Activated T-helper 17 cell treated with anti-CD3 and anti-CD28 coated beads, Interleukin-2, amount 50 U/mL, for 72 hours (primary cell): ENCODE data around the gene PCSK1N. TPM values are rescaled to one million over a fixed set of nuclear protein-coding genes. Genes with fewer than 3 reads are reported as not detected.
A peak's percentile ranks its signal among the peaks of the same experiment; 100 is the strongest.
"Not testable (repeated sequence)": the region's sequence is repeated elsewhere in the genome, so short reads cannot be mapped to it uniquely, and the experiment has no call there.

ENCODE experiments used
- ATAC-seq: fragments of 150-1000 bp; cut with Tn5 transposase; replicated peaks from 2 replicates; pipeline ENCODE4 v1.10.0; 2021; ENCODE audit warnings: mild to moderate bottlenecking, moderate library complexity
- H3K27ac Mint-ChIP-seq: one replicate; pipeline ENCODE4 v1.8.0; 2022; ENCODE audit warnings: mixed read lengths
- H3K27me3 Mint-ChIP-seq: one replicate; pipeline ENCODE4 v1.8.0; 2022; ENCODE audit warnings: mixed read lengths
- H3K36me3 Mint-ChIP-seq: one replicate; pipeline ENCODE4 v1.8.0; 2022; ENCODE audit warnings: low read depth, mild to moderate bottlenecking, mixed read lengths
- H3K4me1 Mint-ChIP-seq: one replicate; pipeline ENCODE4 v1.8.0; 2022; ENCODE audit warnings: mixed read lengths
- H3K4me3 Mint-ChIP-seq: one replicate; pipeline ENCODE4 v1.8.0; 2022; ENCODE audit warnings: mild to moderate bottlenecking, mixed read lengths
- H3K9me3 Mint-ChIP-seq: one replicate; pipeline ENCODE4 v1.8.0; 2022; ENCODE audit warnings: mixed read lengths
- total RNA-seq, 2 donors: library from RNA; stranded (reverse); gene quantifications; one replicate each; pipeline ENCODE4 v1.2.3, GENCODE V29; 2022

PCSK1N gene
- total RNA-seq, 2 donors from 2014 or later, result 3.7 to 4.7 TPM

DNA sequence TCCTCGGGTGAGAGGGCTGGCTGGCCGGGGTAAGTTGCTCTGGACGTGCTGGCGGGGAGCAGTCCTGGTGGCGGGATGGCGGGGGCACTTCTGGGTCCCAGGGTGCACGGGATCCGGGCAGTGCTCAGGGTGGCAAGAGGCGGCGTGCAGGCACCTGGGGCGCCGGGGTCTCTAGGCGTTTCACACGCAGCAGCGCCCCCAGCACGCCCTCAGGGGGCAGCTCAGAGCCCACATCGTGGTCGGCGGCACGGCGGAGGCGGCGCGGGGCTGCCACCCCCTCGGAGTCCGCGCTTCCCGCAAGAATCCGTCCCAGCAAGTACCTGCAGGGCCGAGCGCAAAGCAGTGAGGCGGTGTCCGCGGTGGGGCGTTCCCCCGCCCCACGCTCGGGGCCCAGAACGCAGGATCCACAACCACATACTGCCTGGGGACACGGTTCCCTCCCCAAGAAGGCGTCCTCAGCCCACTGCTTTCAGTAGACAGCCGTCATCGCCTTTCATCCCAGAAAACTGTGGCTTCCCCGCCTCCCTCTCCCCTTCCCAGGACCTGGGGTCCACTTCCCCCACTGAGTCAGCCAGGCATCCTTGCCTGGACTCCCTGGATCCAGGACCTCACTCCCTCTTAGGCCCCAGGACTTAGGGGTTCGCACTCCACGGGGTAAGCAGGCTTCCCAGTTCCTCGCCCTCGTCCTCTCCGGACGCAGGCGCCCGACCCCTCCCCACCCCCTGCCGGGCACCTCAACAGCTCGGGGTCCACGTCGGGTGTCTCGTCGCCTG lies 4.1 kb downstream of the PCSK1N start:
- H3K4me3 Mint-ChIP-seq, result no peak overlapping the region
- no peak overlapping the region for H3K27ac Mint-ChIP-seq
- no peaks in the 10 kb centered on the region for H3K36me3 Mint-ChIP-seq
- H3K4me1 Mint-ChIP-seq, result peaks cover 8% of the 10 kb centered on the region
- ATAC-seq, result no peak
- H3K27me3 Mint-ChIP-seq, result peaks cover 9% of the 10 kb centered on the region
- H3K9me3 Mint-ChIP-seq, result no peaks in the 10 kb centered on the region

DNA sequence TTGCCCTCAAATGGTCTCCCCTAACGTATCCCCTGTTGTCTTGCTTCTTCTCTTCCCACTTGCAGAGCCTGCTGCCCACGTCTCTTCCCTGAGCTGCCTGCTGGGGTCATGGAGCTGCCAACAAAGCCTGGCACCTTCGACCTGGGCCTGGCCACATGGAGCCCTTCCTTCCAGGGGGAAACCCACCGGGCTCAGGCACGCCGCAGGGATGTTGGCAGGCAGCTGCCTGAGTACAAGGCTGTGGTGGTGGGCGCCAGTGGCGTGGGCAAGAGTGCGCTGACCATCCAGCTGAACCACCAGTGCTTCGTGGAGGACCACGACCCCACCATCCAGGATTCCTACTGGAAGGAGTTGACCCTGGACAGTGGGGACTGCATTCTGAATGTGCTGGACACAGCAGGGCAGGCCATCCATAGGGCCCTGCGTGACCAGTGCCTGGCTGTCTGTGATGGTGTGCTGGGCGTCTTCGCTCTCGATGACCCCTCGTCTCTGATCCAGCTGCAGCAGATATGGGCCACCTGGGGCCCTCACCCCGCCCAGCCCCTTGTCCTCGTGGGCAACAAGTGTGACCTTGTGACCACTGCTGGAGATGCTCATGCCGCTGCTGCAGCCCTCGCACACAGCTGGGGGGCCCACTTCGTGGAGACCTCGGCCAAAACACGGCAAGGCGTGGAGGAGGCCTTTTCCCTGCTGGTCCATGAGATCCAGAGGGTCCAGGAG lies 6.2 kb downstream of the PCSK1N start:
- Mint-ChIP-seq H3K27ac (no peak overlapping the region), H3K4me3 (no peak overlapping the region), H3K4me1 (peaks cover under 1% of the 10 kb centered on the region), H3K36me3 (peaks cover 7% of the 10 kb centered on the region), H3K9me3 (no peaks in the 10 kb centered on the region), H3K27me3 (peaks cover 9% of the 10 kb centered on the region)
- ATAC-seq, result no peak

DNA sequence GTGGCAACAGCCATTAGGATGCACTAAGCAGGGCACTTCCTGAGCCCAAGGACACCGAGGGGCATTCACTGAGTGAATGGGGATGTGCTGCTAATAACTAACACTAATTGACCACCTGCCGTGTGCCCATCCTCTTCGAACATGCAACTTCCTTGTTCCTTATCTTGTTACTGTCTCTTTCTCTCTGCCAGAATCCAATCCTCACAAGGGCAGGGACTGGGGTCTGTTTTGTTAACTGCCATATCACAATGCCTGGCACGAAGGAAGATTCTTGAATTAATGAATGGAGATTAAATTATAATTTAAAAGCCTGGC lies 7.8 kb downstream of the PCSK1N start:
- Mint-ChIP-seq H3K36me3 (peaks cover 22% of the 10 kb centered on the region), H3K27ac (no peak overlapping the region), H3K4me1 (no peaks in the 10 kb centered on the region), H3K9me3 (no peaks in the 10 kb centered on the region), H3K27me3 (peaks cover 9% of the 10 kb centered on the region), H3K4me3 (peak overlapping the region; percentile 59)
- ATAC-seq, result no peak

DNA sequence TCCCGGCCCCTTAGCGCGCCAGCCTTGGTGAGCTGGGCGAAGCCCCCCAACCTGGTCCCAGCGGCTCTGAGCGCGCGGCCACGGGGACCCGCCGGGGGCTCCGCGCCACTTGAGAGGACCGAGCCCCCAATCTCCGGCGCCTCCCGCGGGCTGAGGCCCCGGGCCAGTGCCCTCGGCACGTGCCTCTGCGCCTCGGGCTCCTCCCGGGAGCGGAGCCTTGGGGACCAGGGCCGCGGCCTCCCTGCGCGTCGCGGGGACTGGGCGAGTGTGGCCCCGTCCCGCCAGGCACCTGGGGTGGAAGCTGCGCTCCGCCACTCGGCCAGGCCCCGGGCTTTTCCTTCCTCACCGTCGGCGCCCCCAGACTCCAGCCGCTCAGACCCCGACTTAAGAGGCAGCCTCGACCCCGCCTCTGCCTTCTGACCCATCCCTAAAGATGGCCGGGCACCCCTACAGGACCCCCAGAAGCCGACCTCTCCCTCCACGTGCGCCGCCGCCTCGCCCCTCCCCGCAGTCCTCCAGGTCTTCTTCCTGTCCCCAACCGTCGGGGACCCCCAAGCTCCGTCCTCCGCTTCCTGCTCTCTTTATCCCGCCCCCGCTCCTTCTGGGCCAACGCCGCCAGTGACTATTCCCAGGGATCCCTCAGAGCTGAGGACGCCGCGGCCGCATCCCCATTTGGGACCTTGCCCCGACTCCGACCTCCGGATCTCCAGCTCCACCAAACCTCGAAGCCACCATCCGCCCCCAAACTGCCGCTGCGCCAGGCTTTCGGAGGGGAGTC lies 8.3 kb downstream of the PCSK1N start:
- Mint-ChIP-seq H3K36me3 (peaks cover 28% of the 10 kb centered on the region), H3K4me1 (no peaks in the 10 kb centered on the region), H3K9me3 (no peaks in the 10 kb centered on the region), H3K4me3 (peak overlapping the region; percentile 59), H3K27me3 (peaks cover 9% of the 10 kb centered on the region), H3K27ac (no peak overlapping the region)
- ATAC-seq, result no peak

DNA sequence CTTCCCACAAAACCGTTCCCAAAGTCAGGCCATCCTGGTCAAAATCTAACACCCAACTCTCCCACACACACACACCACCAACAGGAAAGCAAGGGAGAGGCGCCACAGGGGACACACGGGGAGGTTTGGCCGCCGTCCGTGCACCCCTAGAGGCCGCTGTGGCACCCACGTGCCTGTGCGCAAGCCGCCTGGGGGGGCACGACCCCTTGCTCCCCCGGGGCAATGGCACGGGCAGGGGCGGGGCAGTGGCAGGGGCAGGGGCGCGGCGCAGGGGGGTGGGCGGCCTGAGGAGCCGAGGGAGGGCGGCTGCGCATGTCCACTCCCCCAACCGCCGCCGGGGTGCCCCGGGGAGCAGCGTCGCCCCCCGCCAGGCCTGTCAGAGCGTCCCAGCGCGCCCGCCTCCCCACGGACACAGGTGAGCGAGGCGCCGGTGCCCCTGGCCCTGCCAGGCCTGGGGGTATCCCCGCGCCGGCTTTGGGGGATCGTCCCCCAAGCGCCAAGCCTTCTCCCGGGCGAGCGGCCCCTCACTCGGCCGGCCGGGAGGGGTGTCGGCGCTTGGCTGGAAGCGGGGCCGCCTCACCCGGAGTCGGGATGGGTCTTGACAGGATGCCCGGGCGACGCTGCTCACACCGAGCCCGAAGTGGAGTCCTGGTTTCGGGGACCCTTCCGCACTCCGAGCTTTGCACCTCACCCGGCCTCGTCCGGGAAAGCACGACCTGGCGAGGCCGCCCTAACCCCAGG lies 9.1 kb downstream of the PCSK1N start, which contains the start of gene ERAS:
Gene ERAS, plus strand, starts transcription at position 379 of the 741 bp plus-strand sequence. CDS start 2,611 bp downstream, outside the sequence.
- Mint-ChIP-seq H3K4me1 (no peaks in the 10 kb centered on the region), H3K4me3 (peak within 1 kb of the TSS; percentile 59), H3K36me3 (peaks cover 32% of the 10 kb centered on the region), H3K27ac (no peak within 1 kb of the TSS), H3K9me3 (no peaks in the 10 kb centered on the region), H3K27me3 (peaks cover 9% of the 10 kb centered on the region)
- no peak for ATAC-seq

DNA sequence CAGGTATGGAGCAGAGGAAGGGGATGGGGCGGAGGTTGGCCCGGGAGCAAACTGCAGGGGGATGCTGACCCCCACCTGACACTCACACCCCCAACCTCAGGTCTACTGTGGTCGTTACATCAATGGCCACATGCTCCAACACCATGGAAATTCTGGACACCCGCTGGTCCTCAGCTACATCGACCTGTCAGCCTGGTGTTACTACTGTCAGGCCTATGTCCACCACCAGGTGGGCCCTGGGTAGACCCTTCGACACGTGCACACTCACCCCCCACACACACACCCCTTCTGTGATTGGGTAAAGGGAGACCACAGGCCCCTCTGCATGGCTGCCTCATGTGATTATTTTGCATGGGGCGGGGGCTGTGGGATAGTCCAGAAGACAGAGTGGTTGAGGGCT lies 11.3 kb downstream of the PCSK1N start:
- Mint-ChIP-seq H3K4me3 (no peak overlapping the region), H3K9me3 (no peaks in the 10 kb centered on the region), H3K36me3 (peaks cover 42% of the 10 kb centered on the region), H3K27me3 (peaks cover 6% of the 10 kb centered on the region), H3K27ac (no peak overlapping the region), H3K4me1 (no peaks in the 10 kb centered on the region)
- ATAC-seq, result no peak

DNA sequence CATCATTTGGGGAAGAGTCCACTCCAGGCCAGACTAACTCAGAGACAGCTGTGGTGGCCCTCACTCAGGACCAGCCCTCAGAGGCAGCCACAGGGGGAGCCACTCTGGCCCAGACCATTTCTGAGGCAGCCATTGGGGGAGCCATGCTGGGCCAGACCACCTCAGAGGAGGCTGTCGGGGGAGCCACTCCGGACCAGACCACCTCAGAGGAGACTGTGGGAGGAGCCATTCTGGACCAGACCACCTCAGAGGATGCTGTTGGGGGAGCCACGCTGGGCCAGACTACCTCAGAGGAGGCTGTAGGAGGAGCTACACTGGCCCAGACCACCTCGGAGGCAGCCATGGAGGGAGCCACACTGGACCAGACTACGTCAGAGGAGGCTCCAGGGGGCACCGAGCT lies 12.4 kb downstream of the PCSK1N start:
- no peak for ATAC-seq
- Mint-ChIP-seq H3K4me3 (no peak overlapping the region), H3K9me3 (no peaks in the 10 kb centered on the region), H3K4me1 (no peaks in the 10 kb centered on the region), H3K27me3 (peaks cover 6% of the 10 kb centered on the region), H3K27ac (no peak overlapping the region), H3K36me3 (peaks cover 52% of the 10 kb centered on the region)

DNA sequence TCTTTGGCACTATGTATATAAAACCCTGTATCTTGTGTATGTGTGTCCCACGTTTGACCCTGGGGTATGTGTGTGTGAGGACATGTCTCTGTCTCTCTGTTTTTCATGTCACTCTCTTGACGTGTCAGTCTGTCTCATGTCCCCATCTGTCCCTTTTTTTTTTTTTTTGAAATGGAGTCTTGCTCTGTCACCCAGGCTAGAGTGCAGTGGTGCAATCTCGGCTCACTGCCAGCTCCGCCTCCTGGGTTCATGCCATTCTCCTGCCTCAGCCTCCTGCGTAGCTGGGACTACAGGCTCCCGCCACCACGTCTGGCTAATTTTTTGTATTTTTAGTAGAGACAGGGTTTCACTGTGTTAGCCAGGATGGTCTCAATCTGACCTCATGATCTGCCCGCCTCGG lies 16.0 kb downstream of the PCSK1N start:
- H3K27me3 Mint-ChIP-seq, H3K4me3 Mint-ChIP-seq, H3K4me1 Mint-ChIP-seq, H3K9me3 Mint-ChIP-seq, ATAC-seq, H3K27ac Mint-ChIP-seq: not testable (repeated sequence)
- H3K36me3 Mint-ChIP-seq, result peaks cover 60% of the 10 kb centered on the region

DNA sequence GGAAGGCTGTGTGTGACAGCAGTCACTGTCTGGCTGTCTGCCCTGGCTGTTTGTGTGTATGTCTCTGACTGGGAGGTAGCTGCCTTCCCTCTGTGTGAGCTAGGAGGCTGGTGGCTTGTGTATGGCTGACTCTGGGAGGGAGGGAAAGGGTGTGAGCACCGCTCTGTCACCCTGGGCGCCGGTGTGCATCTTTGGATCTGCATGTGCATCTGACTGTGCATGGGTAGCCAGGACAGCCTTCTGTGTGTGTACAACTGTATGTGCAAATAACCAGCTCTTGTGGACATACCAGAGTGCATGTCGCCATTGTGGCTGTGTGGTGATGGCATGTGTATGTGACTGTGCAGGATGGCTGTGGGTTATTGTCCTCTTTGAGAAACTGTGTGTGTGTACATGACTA lies 16.5 kb downstream of the PCSK1N start:
- no peak for ATAC-seq
- H3K4me3 Mint-ChIP-seq, result no peak overlapping the region
- peaks cover 59% of the 10 kb centered on the region for H3K36me3 Mint-ChIP-seq
- H3K9me3 Mint-ChIP-seq, result no peaks in the 10 kb centered on the region
- no peaks in the 10 kb centered on the region for H3K4me1 Mint-ChIP-seq
- H3K27me3 Mint-ChIP-seq, result no peaks in the 10 kb centered on the region
- no peak overlapping the region for H3K27ac Mint-ChIP-seq

DNA sequence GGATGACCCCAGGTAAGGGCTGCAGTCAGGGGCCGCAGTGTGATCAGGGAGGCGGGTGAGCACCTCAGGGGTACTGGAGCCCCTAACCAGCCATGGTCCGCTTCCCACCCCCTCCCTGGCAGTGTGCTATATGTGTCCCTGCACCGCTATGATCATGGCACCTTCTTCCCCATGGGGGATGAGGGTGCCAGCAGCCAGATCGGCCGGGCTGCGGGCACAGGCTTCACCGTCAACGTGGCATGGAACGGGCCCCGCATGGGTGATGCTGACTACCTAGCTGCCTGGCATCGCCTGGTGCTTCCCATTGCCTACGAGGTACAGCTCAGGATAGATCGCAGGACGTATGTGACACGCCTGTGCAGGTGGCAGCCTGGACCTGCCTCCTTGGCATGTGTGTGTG lies 17.3 kb downstream of the PCSK1N start:
- ATAC-seq, result no peak
- Mint-ChIP-seq H3K36me3 (peaks cover 59% of the 10 kb centered on the region), H3K4me1 (no peaks in the 10 kb centered on the region), H3K4me3 (no peak overlapping the region), H3K27me3 (no peaks in the 10 kb centered on the region), H3K27ac (no peak overlapping the region), H3K9me3 (no peaks in the 10 kb centered on the region)

DNA sequence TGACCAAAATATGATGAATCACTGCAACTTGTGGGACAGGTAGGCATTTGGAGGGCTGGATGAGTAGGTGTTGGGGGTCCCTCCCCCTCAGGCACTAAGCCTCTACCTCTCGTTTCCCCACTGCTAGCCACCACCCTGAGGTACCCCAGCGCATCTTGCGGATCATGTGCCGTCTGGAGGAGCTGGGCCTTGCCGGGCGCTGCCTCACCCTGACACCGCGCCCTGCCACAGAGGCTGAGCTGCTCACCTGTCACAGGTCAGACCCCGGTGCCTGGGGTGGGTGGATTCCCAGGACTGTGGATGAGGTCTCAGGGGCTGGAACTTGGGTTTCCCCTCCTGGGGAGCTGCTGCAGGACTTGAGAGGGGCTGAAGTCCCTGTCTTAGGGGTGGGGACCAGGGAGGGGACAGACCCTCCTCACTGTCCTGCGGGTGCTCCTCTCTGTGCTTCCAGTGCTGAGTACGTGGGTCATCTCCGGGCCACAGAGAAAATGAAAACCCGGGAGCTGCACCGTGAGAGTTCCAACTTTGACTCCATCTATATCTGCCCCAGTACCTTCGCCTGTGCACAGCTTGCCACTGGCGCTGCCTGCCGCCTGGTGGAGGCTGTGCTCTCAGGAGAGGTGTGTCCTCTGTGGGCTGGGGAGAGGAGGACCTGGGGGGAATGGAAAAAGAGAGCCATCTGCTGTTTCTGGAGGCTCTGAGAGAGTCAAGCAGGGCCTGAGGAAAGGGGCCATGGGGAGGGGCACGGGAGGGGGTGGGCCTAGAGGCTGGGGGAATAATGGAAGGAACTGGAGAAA lies 19.2 kb downstream of the PCSK1N start:
- H3K27me3 Mint-ChIP-seq, result no peaks in the 10 kb centered on the region
- H3K27ac Mint-ChIP-seq, result no peak overlapping the region
- peaks cover 64% of the 10 kb centered on the region for H3K36me3 Mint-ChIP-seq
- H3K4me3 Mint-ChIP-seq, result no peak overlapping the region
- ATAC-seq, result no peak
- no peaks in the 10 kb centered on the region for H3K9me3 Mint-ChIP-seq
- no peaks in the 10 kb centered on the region for H3K4me1 Mint-ChIP-seq

DNA sequence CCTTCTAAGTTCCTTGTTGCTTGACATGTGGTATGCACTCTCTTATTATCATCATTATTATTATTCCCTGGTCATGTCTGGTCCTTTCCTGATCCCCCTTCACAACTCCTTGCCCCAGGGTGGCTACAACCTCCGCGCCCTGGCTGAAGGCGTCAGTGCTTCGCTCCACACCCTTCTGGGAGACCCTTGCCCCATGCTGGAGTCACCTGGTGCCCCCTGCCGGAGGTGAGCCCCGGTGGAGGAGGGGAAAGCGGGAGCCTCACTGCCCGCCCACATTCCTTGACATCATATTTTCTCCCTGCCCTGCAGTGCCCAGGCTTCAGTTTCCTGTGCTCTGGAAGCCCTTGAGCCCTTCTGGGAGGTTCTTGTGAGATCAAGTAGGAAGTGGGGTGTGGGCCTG lies 20.1 kb downstream of the PCSK1N start:
- no peaks in the 10 kb centered on the region for H3K4me1 Mint-ChIP-seq
- peaks cover 72% of the 10 kb centered on the region for H3K36me3 Mint-ChIP-seq
- no peaks in the 10 kb centered on the region for H3K27me3 Mint-ChIP-seq
- H3K27ac Mint-ChIP-seq, result no peak overlapping the region
- H3K4me3 Mint-ChIP-seq, result no peak overlapping the region
- ATAC-seq, result no peak
- no peaks in the 10 kb centered on the region for H3K9me3 Mint-ChIP-seq

DNA sequence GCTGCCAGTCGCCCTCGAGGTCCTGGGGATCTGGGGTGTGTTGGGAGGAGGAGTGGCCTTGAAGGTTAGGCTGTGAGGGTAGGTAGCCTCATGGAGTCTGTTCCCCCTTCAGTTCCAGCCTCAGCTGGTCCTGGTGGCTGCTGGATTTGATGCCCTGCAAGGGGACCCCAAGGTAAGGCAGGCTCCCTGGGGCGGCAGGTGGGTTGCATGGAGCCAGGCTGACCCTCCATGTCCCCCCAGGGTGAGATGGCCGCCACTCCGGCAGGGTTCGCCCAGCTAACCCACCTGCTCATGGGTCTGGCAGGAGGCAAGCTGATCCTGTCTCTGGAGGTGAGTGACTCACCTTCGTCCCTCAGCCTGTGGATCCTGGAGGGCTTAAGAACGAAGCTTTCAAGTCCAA lies 20.7 kb downstream of the PCSK1N start:
- H3K36me3 Mint-ChIP-seq, result peaks cover 69% of the 10 kb centered on the region
- H3K4me3 Mint-ChIP-seq, result no peak overlapping the region
- no peaks in the 10 kb centered on the region for H3K9me3 Mint-ChIP-seq
- no peak for ATAC-seq
- H3K27ac Mint-ChIP-seq, result no peak overlapping the region
- no peaks in the 10 kb centered on the region for H3K27me3 Mint-ChIP-seq
- H3K4me1 Mint-ChIP-seq, result no peaks in the 10 kb centered on the region

DNA sequence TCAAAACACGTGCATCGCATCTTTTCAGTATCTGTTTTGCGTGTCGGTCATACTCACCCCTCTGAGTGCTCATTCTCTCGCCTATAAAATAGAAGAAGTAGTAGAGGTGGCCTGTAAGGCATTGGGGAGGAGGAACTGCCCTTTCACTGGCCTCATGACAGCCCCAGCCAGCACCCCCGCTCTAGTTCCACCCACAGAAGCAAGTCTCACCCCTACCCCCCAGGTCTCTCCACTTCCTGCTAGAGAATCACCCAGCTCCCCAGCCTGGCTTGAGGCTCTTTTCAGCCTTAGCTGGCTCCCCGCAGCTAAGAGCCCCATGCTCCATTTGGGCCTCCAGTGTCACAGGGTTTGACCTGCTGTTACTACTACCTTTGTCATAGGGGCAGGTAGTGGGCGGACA lies 21.8 kb downstream of the PCSK1N start:
- H3K4me1 Mint-ChIP-seq, result no peaks in the 10 kb centered on the region
- no peaks in the 10 kb centered on the region for H3K9me3 Mint-ChIP-seq
- no peak overlapping the region for H3K27ac Mint-ChIP-seq
- H3K36me3 Mint-ChIP-seq, result peaks cover 58% of the 10 kb centered on the region
- H3K27me3 Mint-ChIP-seq, result no peaks in the 10 kb centered on the region
- H3K4me3 Mint-ChIP-seq, result no peak overlapping the region
- ATAC-seq, result no peak
